CD4-positive, alpha-beta T cell (primary cell): ENCODE measurements around the gene KRTAP4-16. TPM values are rescaled to one million over a fixed set of nuclear protein-coding genes. Genes with fewer than 3 reads are reported as not detected.
A peak's percentile ranks its signal among the peaks of the same experiment; 100 is the strongest.
"Not testable (repeated sequence)": the region's sequence is repeated elsewhere in the genome, so short reads cannot be mapped to it uniquely, and the experiment has no call there.

Experiments
- ATAC-seq: fragments of 200-7000 bp; cut with Tn5 transposase; one replicate; pipeline ENCODE4 v1.10.0; 2022; ENCODE audit warnings: mild to moderate bottlenecking; ENCODE audit not compliant: poor library complexity
- CTCF ChIA-PET: fragments of 350-600 bp; sonication (Branson Sonifier 250); formaldehyde crosslinking; loops from one replicate; lab custom pipeline; 2021; ENCODE audit warnings: antibody characterized with exemption, inconsistent platforms; lab: Charles Lee
- POLR2A ChIA-PET: fragments of 350-600 bp; sonication (Branson Sonifier 250); formaldehyde crosslinking; loops from one replicate; lab custom pipeline; 2021; ENCODE audit warnings: antibody characterized with exemption, inconsistent platforms; lab: Charles Lee
- DNase-seq, 14 experiments: peaks; one replicate each; pipeline ENCODE4 v3.0.0-alpha.2; 2013 to 2020; ENCODE audit warnings: mixed read lengths in 2 of 14
- H3K27ac ChIP-seq, 2 donors: one replicate each; pipeline versions ENCODE4 v1.5.1 to v1.7.0; 2013; ENCODE audit warnings: low read length in 2 of 2, low read depth in 1 of 2, mild to moderate bottlenecking in 1 of 2
- H3K27me3 ChIP-seq, 2 experiments: 1 replicate in 1 of 2; 2 replicates in 1 of 2; pipeline versions ENCODE4 v1.6.1 to v1.7.0; 2013; ENCODE audit warnings: low read length in 2 of 2, control low read depth in 1 of 2, mild to moderate bottlenecking in 1 of 2, moderate library complexity in 1 of 2; ENCODE audit not compliant: insufficient read depth in 2 of 2, control insufficient read depth in 1 of 2
- H3K36me3 ChIP-seq: one replicate; pipeline ENCODE4 v1.6.1; 2013; ENCODE audit warnings: low read length, control low read depth; ENCODE audit not compliant: insufficient read depth
- H3K4me1 ChIP-seq: one replicate; pipeline ENCODE4 v1.6.1; 2013; ENCODE audit warnings: low read length, control low read depth; ENCODE audit not compliant: insufficient read depth
- H3K4me3 ChIP-seq: one replicate; pipeline ENCODE4 v1.5.1; 2013; ENCODE audit warnings: mild to moderate bottlenecking, low read length, moderate library complexity
- H3K9me3 ChIP-seq, 2 experiments: 1 replicate in 1 of 2; 2 replicates in 1 of 2; pipeline versions ENCODE4 v1.6.1 to v1.7.0; 2013; ENCODE audit warnings: low read length in 2 of 2, mild to moderate bottlenecking in 2 of 2, control low read depth in 1 of 2, moderate library complexity in 1 of 2; ENCODE audit not compliant: control insufficient read depth in 1 of 2, insufficient read depth in 1 of 2
- H3K27ac Mint-ChIP-seq: one replicate; pipeline ENCODE4 v1.8.0; 2020; ENCODE audit warnings: mixed read lengths
- H3K27me3 Mint-ChIP-seq: one replicate; pipeline ENCODE4 v1.8.0; 2021; ENCODE audit warnings: mixed read lengths
- H3K36me3 Mint-ChIP-seq: one replicate; pipeline ENCODE4 v1.8.0; 2021; ENCODE audit warnings: low read depth, mixed read lengths
- H3K4me1 Mint-ChIP-seq: one replicate; pipeline ENCODE4 v1.8.0; 2021; ENCODE audit warnings: low read depth, mixed read lengths
- H3K4me3 Mint-ChIP-seq: one replicate; pipeline ENCODE4 v1.8.0; 2020; ENCODE audit warnings: mild to moderate bottlenecking, mixed read lengths
- H3K9me3 Mint-ChIP-seq: one replicate; pipeline ENCODE4 v1.8.0; 2020; ENCODE audit warnings: mixed read lengths
- CTCF ChIP-seq: fragments of 200-600 bp; IDR thresholded peaks from one replicate; pipeline ENCODE4 v1.8.0; 2022; ENCODE audit warnings: antibody characterized with exemption, mild to moderate bottlenecking
- intact Hi-C, 2 experiments: fragments of 100-400 bp; cut with DNase I in 1 of 2; cut with micrococcal nuclease in 1 of 2; formaldehyde crosslinking; loops; one replicate each; pipeline versions ENCODE4 v1.15.1 to v1.9.0; 2023 to 2025; cut with DNase I, micrococcal nuclease
- total RNA-seq, 174 experiments: library from RNA in 2 of 174; stranded (reverse) in 2 of 174; gene quantifications; one replicate each; pipeline ENCODE4 v1.2.3 and lab custom pipeline; 2021 to 2026

KRTAP4-16 gene
- total RNA-seq, 2 experiments from 2014 or later: not detected

GRCh38 chr17:41140360-41141131 lies 38.5 kb upstream of the KRTAP4-16 start, which contains the start of gene KRTAP4-6:
Gene KRTAP4-6, minus strand, starts transcription at chr17:41140544. Its CDS starts 57 bp downstream, at chr17:41140487.
- ChIA-PET POLR2A (interaction anchor here (0.9 kb wide), 1 partner anchor 10 kb away, joined by 3 read pairs; no protein-coding TSS in a partner anchor), CTCF (no interaction called here)
- DNase-seq (no peak), ATAC-seq (no peak)
- no peak within 1 kb of the TSS for H3K4me3 ChIP-seq
- intact Hi-C loops: no loop called here
- no peak within 1 kb of the TSS for H3K27ac ChIP-seq
- Mint-ChIP-seq H3K27me3 (no peaks in the 10 kb centered on the region), H3K27ac (no peak within 1 kb of the TSS), H3K4me1 (no peaks in the 10 kb centered on the region), H3K9me3 (peaks cover 19% of the 10 kb centered on the region), H3K36me3 (peaks cover 19% of the 10 kb centered on the region), H3K4me3 (no peak within 1 kb of the TSS)
- H3K9me3 ChIP-seq: peaks cover 14 to 16% of the 10 kb centered on the region in 2 experiments
- TF ChIP-seq CTCF: no peak
- H3K4me1 ChIP-seq: no peaks in the 10 kb centered on the region
- no peaks in the 10 kb centered on the region for H3K27me3 ChIP-seq
- H3K36me3 ChIP-seq: no peaks in the 10 kb centered on the region

GRCh38 chr17:41139865-41140264 lies 37.9 kb upstream of the KRTAP4-16 start:
- H3K4me1 Mint-ChIP-seq, H3K4me3 Mint-ChIP-seq, H3K27me3 Mint-ChIP-seq, H3K27me3 ChIP-seq, H3K4me3 ChIP-seq, H3K36me3 ChIP-seq, ATAC-seq, H3K4me1 ChIP-seq, CTCF ChIA-PET, H3K27ac ChIP-seq, H3K27ac Mint-ChIP-seq, DNase-seq: not testable (repeated sequence)
- intact Hi-C loops: loop anchor here in 1 of 2 experiments (5.0 kb wide), 1 partner anchor 43 kb away; the partner anchor contains the start of gene KRTAP4-8
- Mint-ChIP-seq H3K9me3 (peaks cover 19% of the 10 kb centered on the region), H3K36me3 (peaks cover 19% of the 10 kb centered on the region)
- POLR2A ChIA-PET: interaction anchor here (0.9 kb wide), 1 partner anchor 10 kb away, joined by 3 read pairs; no protein-coding TSS in a partner anchor
- peaks cover 14 to 16% of the 10 kb centered on the region in 2 experiments for H3K9me3 ChIP-seq

- POLR2A ChIA-PET: interaction anchor here (1.2 to 1.5 kb wide), 2 partner anchors 174 to 188 kb away, joined by 3 to 7 read pairs; partner anchors contain the start of gene KRTAP16-1
- peaks cover 38% of the 10 kb centered on the region for H3K4me1 Mint-ChIP-seq
- no peak overlapping the region for H3K4me3 ChIP-seq
- peak; percentile 34 for ATAC-seq
- peaks cover 5% of the 10 kb centered on the region for H3K4me1 ChIP-seq
- H3K27me3 ChIP-seq: no peaks in the 10 kb centered on the region
- no peaks in the 10 kb centered on the region for H3K36me3 Mint-ChIP-seq
- H3K9me3 Mint-ChIP-seq: peaks cover 3% of the 10 kb centered on the region
- peak in 2 of 14 experiments; percentile 5 to 15 for DNase-seq
- CTCF ChIA-PET: interaction anchor here (0.6 kb wide), 1 partner anchor 1927 kb away, joined by 3 read pairs; no protein-coding TSS in a partner anchor
- H3K27ac ChIP-seq: peak overlapping the region in 1 of 2 donors; percentile 39
- H3K4me3 Mint-ChIP-seq: no peak overlapping the region
- no peak for TF ChIP-seq CTCF
- H3K27me3 Mint-ChIP-seq: no peaks in the 10 kb centered on the region
- no peaks in the 10 kb centered on the region for H3K36me3 ChIP-seq
- peak overlapping the region; percentile 25 for H3K27ac Mint-ChIP-seq
- intact Hi-C loops: no loop called here
- no peaks in the 10 kb centered on the region for H3K9me3 ChIP-seq
Observed at GRCh38 chr17:41133880-41134735, 32.1 kb upstream of the KRTAP4-16 start.
